Measurements from ENCODE around the gene LARGE1. TPM values are rescaled to one million over a fixed set of nuclear protein-coding genes. Genes with fewer than 3 reads are reported as not detected.

LARGE1 gene
- total and polyA plus RNA-seq, 9 of the 15 experiments (the other 6 are each of a cell fraction or from before 2014, with no cell fraction given): 0.01 to 0.66 (median 0.14) TPM; not detected in 2

GRCh38 chr22:33882991-33883390 is 37.3 kb downstream of the LARGE1 start:
- 4% methylated on average over 6 of the region's 6 CpGs for WGBS (ENCODE audit: insufficient coverage, low coverage, missing lambda C conversion rate)
- H3K79me2 ChIP-seq (ENCODE audit: control insufficient read depth, insufficient read depth, low read length): no peaks in the 10 kb centered on the region

More at GRCh38 chr22:33882991-33883390, 37.3 kb downstream of the LARGE1 start:
- Histone ChIP-seq H3K36me3 (ENCODE audit: control insufficient read depth, insufficient read depth, low read length) (no peaks in the 10 kb centered on the region), H3K9me3 (replicated peaks; ENCODE audit: control insufficient read depth, insufficient read depth, low read depth, low read length) (no peaks in the 10 kb centered on the region), H3K4me2 (ENCODE audit: insufficient read depth, low read length) (no peak overlapping the region), H3K4me3 (no peak overlapping the region), H2AFZ (ENCODE audit: low read depth, low read length) (no peak overlapping the region), H4K20me1 (replicated peaks; ENCODE audit: control insufficient read depth, insufficient read depth, low read length) (no peaks in the 10 kb centered on the region), H3K27me3 (ENCODE audit: control insufficient read depth in 2 of 2, insufficient read depth in 2 of 2, low read length in 2 of 2) (no peaks in the 10 kb centered on the region), H3K9ac (ENCODE audit: insufficient read depth in 1 of 2, low read depth in 2 of 2, low read length in 2 of 2) (no peak overlapping the region), H3K9me1 (ENCODE audit: control insufficient read depth, insufficient read depth, low read length) (no peaks in the 10 kb centered on the region), H3K4me1 (replicated peaks in 1 of 2; ENCODE audit: control insufficient read depth in 2 of 2, insufficient read depth in 2 of 2, low read length in 2 of 2) (no peaks in the 10 kb centered on the region), H3K27ac (ENCODE audit: extremely low read depth, low read depth, low read length) (no peak overlapping the region)
- intact Hi-C loops (cut with micrococcal nuclease): no loop called here
- no peak for DNase-seq (ENCODE audit: extremely low read depth in 1 of 4, low spot score in 3 of 4)
- CTCF ChIA-PET (ENCODE audit: low intra/inter-chr PET ratio): no interaction called here
- FAIRE-seq: no peak
- in situ Hi-C loops (cut with MboI): no loop called here
- ATAC-seq: no peak
- BruUV-seq (replicated peaks): no TSS peak
- no peak for TF ChIP-seq PML (IDR thresholded peaks at IDR 0.05; ENCODE audit: low read length)
- TF ChIP-seq PHB2 (IDR thresholded peaks at IDR 0.05; ENCODE audit: low read depth): no peak
- no peak for TF ChIP-seq GATAD2A (IDR thresholded peaks at IDR 0.05)
- TF ChIP-seq IRF2 (CRISPR knock-in tag; IDR thresholded peaks at IDR 0.05): no peak
- no peak for TF ChIP-seq NRF1 (conservative IDR thresholded peaks at IDR 0.05 in 1 of 2, IDR thresholded peaks at IDR 0.05 in 1 of 2)
- no peak for TF ChIP-seq HCFC1 (IDR thresholded peaks at IDR 0.05; ENCODE audit: low read depth, low read length)
- TF ChIP-seq ZNF324 (CRISPR knock-in tag; IDR thresholded peaks at IDR 0.05): no peak
- no peak for TF ChIP-seq JUNB (CRISPR knock-in tag; conservative IDR thresholded peaks at IDR 0.05)
- no peak for TF ChIP-seq NELFE (IDR thresholded peaks at IDR 0.05; ENCODE audit: insufficient read depth, insufficient read length)
- no peak for TF ChIP-seq ZNF655 (CRISPR knock-in tag; IDR thresholded peaks at IDR 0.05)
- no peak for TF ChIP-seq GTF2B (IDR thresholded peaks at IDR 0.05; ENCODE audit: extremely low read depth, insufficient read length)
- no peak for TF ChIP-seq RFX7 (CRISPR knock-in tag; IDR thresholded peaks at IDR 0.05)
- POLR2A ChIA-PET: no interaction called here

Data from K562 (cell line).